Stimulated activated CD4-positive, alpha-beta T cell treated with anti-CD3 and anti-CD28 coated beads, TNF-alpha, amount 100 ng/mL, for 4 hours (primary cell): ENCODE results near the gene AQP4.

Source experiments
- DNase-seq, 3 experiments: peaks; one replicate each; pipeline ENCODE4 v3.0.0-alpha.2; 2020; ENCODE audit warnings: low read depth in 3 of 3

The AQP4 gene, protein sequence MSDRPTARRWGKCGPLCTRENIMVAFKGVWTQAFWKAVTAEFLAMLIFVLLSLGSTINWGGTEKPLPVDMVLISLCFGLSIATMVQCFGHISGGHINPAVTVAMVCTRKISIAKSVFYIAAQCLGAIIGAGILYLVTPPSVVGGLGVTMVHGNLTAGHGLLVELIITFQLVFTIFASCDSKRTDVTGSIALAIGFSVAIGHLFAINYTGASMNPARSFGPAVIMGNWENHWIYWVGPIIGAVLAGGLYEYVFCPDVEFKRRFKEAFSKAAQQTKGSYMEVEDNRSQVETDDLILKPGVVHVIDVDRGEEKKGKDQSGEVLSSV

DNA sequence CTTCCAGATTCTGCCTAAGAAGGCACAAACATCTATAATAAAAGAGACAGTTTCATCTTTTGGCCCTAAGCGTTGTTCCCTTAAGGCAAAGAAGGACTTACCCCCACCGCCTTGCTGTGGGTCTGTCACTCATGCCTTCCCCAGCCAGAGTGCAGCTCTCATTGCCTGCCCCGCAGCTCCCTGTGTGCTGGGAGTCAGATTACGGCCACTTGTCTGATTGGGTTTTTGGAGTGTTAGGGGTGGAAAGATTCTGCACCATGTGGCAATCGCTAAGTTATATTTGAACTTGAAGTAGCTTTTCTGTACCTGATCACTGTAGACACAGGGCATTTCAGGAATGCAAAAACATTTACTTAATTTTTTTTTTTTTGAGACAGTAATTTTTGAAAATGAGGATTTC, at the start of gene AQP4:
TSS of gene AQP4 (minus strand) at position 151 of the 400 bp plus-strand sequence. CDS start at position 133, 18 bp downstream.
- DNase-seq: no peak

DNA sequence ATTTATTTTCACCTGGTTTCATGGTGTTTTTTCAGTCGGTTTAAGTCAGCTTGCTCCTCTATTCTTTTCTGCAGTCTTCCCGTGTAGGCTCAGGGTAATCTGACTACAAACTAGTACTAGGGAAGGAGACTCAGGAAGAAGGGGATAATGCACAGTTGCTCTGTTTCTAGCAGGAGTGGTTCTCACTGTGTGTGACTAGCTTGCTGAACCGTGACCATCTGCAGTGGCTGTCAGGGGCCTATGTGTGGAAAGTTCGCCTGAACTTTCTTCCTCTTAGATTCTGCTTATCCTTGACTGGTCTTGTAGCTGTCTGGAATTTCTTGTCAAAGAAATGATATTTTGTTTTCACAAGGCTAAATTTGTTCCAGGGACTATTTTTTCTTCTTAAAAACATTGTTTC, 46.3 kb upstream of the AQP4 start:
- no peak for DNase-seq

DNA sequence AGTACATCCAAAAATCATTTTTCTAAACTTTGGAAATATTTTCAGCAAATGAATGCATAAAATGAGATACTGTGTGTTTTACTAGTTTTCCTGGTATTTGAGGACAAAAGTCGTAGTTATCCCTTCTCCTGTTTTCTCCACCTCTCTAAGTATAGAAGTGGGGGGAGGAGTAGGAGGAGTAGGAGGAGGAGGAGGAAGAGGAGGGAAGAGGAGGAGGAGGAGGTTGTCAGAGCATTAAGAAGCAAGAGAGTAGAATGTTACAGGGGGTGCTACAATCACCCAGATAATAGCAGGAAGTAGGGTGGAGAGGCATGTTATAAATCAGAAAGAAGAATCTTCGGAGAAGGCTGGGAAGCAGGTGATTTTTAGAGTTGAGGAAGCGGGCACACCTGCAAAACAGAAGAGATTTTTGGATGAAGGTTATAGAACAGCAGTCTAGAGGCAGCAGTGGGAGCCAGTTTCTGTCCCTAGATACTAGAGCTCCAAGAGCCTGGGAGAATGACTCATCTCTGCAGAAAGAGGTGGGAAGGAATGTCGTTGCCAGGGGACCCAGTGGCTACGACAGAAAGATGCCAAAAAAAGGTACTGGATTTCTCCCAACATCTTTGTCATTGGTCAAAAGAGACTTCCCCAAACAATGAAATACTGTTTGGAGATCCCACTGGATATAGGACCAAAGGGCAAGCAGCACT, 44.2 kb upstream of the AQP4 start:
- no peak for DNase-seq

DNA sequence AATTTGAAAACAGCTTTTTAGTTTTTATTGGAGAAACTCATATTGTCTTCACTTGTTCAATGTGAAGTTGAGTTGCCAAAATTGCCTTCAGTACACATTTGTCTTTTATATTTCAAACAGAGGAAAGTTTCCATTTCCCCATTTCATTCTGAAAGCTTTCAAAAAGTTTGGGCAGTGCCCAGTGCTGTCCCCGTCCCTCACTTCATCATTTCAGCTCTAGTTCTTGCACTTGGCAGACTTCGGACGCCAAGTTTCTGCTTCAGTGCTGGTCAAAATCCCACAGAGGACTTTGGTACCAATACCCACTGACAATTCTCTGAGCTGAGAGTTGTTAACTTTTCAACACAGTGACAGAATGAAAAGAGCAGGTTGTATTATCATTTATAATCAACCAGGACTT, 43.4 kb upstream of the AQP4 start:
- DNase-seq: no peak

DNA sequence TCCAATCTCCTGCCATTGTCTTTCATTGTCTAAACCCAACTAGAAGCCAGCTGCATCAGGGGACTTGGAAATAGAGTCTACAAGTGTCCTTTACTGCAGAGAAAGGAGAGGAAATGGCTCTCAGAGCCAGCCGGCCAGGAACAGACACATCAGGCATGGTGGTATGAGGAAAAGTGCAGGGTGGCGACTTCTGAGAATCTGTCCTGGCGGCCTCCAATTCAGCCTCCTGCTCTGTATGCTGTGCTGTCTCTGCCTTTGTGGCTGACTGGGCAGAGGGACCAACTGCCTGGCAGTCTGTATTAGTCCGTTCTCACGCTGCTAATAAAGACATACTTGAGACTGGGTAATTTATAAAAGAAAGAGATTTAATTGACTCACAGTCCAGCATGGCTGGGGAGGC, 36.8 kb upstream of the AQP4 start:
- no peak for DNase-seq

DNA sequence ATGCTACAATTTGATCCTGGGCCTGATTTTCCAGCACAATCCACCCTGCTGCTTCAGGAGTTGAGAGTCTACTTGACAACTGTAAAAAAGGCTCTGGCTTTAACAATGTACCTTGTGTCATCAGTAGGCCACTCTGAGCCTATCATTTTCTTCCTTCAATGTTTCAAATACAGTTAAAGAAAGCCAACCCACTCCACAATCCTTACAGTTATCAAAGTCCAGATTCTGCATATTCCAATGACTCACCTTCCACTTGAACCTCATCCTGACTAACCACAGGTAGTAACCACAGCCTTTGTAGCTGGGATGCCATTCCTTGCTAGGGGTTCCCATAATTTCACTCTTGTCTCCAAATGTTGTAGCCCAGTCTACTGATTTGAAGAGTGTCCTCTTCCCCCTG, 35.5 kb upstream of the AQP4 start:
- no peak for DNase-seq

DNA sequence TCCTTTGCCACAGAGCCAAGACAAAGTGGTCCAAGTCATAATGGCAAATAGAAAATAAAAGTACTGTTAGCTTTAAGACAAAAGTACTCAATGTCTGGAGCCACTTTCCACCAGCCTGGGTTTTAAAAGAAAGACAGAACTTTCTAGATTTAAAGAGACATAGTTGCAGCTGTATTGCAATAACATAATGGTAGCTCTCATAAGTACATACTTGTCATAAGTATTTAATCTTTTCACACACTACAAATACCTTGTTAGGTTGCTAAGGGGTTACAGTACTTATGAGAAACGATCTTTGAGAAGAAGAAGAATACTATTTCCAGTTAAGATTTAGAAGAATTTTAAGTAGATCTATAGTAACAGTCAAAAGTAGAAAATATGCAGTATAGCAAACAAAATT, 28.9 kb upstream of the AQP4 start:
- DNase-seq: no peak

DNA sequence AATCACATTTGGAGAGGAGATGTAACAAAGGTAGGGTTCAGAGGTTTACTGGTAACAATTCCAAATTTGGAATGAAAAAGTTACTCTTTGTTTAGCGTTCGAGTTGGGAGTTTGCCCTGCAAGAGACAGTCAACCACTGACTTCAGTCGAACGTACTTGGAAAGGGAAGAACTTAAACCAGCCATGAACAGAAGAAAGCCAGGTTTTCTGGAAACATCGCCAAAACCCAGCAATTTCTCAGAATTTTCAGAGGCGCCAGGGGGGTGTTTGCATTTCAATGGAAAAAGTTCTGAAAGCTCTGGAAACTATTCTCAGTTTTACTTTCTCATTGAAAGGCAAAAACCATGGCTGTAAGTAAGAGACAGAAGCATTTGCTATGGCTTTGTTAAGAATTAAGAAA, 28.5 kb upstream of the AQP4 start:
- no peak for DNase-seq

DNA sequence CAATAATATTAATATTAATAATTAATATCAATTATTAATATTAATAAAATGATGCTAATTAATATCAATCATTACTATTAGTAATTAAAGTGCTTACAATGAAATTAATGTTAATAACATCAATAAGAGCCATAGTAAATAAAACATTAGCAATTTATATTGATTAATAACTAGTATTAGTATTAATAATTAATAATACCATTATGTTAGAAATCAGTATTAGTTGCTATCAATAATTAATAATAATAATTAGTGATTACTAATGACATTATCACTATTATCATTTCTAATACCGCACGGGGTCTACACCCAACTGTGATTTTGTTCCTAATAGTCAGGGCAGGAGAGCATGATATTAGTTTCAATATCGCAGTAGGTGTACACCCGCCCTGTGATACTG, 22.8 kb upstream of the AQP4 start:
- no peak for DNase-seq

DNA sequence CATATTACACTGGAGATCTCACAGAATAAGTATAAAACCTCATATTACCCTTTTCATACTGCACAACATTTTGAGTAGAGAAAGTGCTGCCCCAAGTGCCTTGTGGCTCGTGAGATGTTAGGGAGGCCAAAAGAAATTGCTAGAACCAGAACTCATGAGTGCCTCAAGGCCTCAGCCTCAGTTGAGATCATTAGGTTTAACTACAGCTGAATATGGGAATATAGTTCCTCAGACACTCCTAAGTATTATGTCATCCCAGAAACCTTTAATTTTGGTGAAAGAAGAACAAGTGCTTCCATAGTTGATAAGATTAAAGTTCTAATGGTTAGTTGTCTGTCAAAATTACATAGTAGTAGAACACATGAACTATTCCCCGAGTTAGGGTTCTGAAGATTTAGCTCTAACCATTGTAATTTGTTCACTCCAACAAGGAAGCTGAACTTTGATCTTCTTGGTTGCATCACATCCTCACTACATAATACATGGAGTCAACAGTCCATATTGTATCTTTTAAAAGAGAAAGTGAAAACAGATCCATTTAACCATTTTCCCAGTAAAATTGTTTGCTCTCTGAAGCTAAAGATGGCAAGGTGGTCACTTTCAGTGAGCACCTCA, 9.6 kb upstream of the AQP4 start:
- DNase-seq: no peak

DNA sequence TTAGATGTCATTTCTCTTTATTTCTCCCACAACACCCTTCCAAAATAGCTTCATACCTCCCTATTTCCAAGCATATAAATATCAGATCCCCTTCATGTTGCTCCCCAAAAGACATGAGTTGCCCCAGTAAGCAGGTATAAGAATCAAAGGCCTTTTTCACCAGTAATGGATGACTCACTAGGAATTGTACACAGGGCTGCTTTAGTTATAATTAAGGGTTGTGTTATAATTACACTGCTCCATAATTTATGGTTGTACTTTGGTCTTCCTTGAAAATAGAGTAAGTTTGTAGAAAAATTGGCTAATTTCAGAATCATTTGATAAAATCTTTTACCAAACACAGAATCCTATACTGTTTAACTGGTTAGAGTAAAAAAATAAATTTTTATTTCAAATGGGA, 8.8 kb upstream of the AQP4 start:
- no peak for DNase-seq

DNA sequence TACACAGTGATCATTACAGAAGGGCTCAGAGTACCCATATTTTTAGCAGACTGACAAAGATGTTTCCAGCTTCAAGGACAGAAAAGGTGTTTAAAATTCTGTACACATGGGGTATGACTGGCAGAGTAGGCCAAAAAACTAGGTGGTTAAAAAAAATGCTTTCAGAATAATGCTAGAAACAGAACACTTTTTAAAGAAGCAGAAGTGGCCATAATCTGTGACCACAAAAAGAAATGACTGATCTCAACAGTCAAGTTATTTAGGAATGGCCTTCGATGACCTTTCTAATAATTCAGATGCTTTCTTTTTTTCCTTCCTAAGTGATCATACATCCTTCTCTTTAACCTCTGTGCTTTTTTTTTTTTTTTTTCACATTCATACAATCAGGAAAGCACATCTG, 4.1 kb upstream of the AQP4 start:
- no peak for DNase-seq

DNA sequence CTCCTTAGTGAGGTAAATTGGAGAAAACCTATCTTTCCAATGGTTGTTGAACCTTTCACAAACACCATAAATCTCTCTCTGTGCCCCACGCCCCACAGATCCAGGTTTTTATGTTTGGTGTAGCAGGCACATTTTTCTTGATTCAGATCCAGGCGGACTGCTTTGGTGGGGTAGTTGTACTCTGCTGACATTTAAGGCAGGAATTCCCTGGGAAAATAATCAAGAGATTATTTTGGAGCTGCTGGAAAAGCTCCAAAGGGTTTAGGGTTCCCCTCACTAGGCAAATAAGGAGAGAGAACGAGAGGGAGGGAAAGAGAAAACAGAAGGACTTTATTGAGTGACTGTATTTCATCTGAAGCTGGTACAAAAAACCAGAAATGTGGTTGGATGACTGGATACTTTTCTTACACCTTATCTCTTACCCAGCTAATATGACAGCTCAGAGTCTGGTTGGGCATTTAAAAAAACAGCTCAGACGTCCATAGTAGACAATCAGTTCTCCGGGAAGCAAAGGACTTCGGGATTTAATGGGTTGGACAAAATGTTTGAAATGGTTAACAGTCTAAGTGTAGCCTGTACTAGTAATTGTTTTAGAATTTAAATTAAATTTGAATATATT, 3.6 kb upstream of the AQP4 start:
- DNase-seq: no peak

DNA sequence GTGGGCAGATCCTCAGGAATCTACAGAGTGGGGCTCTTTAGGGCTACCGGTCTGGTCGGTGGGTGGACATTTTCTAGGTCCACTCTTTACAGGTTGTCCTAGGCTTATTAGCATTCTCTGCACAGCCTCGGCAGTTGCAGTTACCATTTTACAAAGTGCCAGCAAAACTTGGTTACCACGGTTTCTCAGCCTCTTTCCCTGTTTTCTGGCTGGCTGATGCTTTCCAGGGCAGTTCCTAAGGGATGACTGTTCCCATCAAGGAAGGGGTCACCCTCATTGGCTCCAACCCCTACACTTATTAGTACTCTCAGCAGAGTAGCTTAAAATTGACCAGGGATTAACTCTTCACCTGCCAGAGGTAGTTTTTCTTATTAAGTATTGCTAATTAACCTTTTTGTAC, 2.0 kb upstream of the AQP4 start:
- no peak for DNase-seq

DNA sequence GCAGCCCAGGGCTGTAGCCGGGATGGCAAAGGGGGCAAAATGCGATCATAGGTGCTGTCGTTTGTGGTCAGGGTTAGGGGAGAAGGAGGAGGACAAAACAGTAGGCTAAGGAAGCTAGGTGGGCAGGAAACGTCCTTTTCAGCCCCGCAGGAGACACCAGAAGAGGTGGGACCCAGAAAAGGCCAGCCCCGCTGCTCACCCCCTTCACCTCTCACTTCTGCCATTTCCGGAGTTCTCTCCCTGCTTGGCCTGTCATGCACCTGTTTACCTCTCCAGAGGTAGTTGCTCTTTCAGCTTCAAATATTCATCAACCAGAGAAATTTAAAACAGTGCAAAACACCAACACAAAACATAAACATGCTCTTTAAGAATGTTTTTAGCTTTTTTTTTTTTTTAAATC, 849 bp downstream of the AQP4 start:
- DNase-seq: no peak

DNA sequence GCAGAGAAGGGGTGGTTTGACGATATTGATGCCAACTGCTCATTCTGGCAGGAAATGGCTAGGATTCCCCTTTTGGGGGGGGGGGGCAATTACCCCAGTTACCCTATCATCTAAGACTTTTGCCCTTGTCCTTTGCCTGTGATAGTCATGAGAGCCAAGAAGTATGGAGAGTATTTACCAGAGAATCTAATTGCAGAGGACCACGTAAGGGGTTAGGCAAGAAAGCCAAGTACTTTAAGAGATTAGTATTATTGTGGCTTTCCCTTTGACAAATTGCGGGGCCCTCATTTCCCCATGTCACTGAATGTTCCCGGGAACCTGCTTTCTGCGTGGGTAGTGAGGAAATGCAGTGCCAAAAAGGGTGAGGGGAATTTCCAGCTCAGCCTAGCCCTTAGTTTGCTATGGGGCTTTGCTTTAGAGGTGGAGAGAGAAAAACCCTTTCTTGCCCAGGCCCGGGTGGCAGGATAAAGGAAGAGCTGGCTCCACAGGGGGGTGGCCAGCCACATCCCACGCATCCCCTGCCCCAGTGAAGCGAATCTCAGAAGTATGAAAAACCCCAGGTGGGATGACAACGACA, 1.5 kb downstream of the AQP4 start:
- no peak for DNase-seq

DNA sequence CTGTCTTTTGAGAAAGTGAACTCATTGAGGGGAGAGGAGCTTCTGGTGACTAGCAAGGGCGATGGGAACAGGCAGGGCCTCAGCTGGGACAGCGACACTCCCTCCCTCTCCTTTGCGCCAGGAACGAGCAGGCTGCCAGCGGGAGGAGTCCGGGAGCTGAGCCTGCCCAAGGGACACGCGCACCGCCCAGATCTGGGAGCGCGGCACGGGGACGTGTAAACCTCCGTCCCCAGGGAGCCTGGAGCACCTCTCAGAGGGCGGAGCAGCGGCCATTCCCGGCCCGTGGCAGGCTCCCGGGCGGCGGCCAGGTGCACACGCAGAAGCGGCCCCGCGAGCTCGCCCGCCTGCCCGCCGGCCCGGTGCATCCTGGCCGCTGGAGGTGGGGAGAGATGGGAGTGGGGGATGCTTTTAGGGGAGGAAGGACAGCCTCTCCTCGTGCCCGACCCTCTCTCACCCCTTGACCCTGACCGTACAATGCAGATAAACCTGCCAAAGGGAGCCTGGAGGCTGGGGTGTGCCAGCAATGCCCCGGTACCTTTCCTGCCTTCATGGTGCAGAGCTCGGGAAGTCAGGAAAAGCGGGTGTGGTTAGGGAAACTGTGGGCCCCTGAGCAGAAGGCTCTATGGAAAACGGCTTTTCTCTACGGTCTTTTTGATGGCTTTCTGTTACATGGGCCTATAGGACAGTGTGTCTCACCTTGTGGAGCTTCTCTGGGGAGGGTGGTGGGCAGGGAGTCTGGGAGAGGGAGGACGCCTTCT, 2.2 kb downstream of the AQP4 start:
- DNase-seq: no peak

DNA sequence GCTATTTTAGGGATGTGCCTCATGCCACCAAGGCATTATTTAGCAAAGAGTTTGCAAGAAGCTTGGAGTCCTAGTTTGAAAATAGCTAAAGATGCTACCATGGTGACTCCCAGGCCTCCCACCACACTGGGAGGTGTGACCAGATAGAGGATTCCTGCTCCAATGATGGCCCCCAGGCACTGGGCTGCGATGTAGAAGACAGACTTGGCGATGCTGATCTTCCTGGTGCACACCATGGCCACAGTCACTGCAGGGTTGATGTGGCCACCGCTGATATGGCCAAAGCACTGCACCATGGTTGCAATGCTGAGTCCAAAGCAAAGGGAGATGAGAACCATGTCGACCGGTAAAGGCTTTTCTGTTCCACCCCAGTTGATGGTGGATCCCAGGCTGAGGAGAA, 3.4 kb downstream of the AQP4 start:
- no peak for DNase-seq

DNA sequence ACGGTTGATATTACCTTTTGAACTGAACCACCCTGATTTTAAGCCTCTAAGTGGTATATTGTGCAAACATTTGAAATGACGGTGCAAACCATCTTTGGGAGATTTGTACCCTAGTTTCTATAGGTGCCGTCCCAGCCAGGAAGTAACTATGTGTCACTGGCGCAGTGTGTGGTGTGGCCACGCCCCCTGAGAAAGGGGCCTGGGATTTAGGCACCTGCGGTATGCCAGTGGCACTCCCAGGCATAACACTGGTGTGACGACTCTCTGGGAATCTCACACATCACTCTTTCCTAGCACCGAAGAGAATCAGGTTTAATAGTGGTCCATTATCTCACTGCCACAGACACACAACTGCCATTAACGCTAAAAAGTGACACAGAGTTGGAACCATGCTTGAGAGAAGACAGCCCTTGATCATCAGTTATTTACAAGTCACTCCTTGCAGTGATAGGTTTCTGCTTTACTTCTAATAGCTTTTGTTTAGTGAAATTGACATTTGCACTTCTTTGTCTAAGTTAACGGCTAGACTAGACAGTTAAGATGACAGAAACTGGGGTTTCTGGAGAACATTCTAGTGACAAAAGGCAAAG, 11.1 kb downstream of the AQP4 start:
- no peak for DNase-seq

DNA sequence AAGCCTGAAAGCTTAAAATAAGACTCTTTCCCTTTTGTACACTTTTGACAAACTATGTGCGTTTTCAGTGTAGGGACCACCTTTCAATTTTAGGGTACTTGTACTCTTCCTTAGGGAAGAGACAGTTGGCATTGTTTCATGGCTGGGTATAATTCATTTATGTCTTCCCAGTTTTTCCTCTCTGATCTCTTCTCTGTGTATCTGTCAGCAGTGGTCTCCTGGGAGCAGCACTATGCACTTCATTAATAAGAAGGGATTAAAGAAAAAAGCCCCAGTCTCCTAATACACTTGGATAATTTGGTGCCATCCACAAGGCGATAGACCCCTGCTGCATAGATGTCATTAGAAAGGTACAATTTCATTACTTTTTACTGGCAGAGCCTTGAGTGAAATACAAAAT, 12.1 kb downstream of the AQP4 start:
- no peak for DNase-seq

DNA sequence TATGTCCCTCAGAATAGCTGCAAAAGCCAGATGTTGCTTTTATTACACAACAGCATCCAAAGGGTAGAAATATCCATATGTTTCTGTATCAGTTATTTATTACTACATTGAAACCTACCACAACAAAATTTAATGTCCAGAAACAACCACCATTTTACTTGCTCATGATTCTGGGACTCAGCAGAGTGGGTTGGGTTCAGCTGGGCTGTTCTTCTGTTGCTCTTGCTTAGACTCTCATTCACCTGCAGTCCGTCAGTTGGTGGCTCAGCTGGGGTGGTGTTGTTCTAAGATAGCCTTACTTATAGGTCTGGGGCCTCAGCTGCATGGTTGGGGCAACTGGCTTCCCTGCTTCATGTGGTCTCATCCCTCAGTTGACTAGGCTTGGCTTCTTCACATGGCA, 21.7 kb downstream of the AQP4 start:
- no peak for DNase-seq
